Smooth muscle cell (in vitro differentiated cells): ENCODE results near the gene ZNF607. TPM values are rescaled to one million over a fixed set of nuclear protein-coding genes. Genes with fewer than 3 reads are reported as not detected.

Experiments
- DNase-seq: peaks from one replicate; lab custom pipeline; 2025; ENCODE audit not compliant: unreplicated experiment; lab: John Stamatoyannopoulos, UW
- H2AFZ ChIP-seq: fragments of 200-600 bp; sonication (generic); 2 replicates; pipeline ENCODE4 v1.6.0; 2016; ENCODE audit warnings: antibody characterized with exemption, low read depth, mild to moderate bottlenecking
- H3F3A ChIP-seq: fragments of 200-600 bp; sonication (generic); 2 replicates; pipeline ENCODE4 v1.6.0; 2017; ENCODE audit warnings: antibody characterized with exemption, low read depth
- H3K27ac ChIP-seq: fragments of 200-600 bp; sonication (generic); 2 replicates; pipeline ENCODE4 v1.5.1; 2016; ENCODE audit warnings: low read depth, mild to moderate bottlenecking
- H3K27me3 ChIP-seq: fragments of 200-600 bp; sonication (generic); 2 replicates; pipeline ENCODE4 v1.6.1; 2016; ENCODE audit warnings: low read depth, mild to moderate bottlenecking
- H3K36me3 ChIP-seq: fragments of 200-600 bp; sonication (generic); 2 replicates; pipeline ENCODE4 v1.5.1; 2016; ENCODE audit warnings: low read depth
- H3K4me1 ChIP-seq: fragments of 200-600 bp; sonication (generic); 2 replicates; pipeline ENCODE4 v1.5.1; 2016; ENCODE audit warnings: low read depth
- H3K4me2 ChIP-seq: fragments of 200-600 bp; sonication (generic); 2 replicates; pipeline ENCODE4 v1.6.0; 2016; ENCODE audit warnings: mild to moderate bottlenecking
- H3K4me3 ChIP-seq: fragments of 200-600 bp; sonication (generic); 2 replicates; pipeline ENCODE4 v1.5.1; 2016; ENCODE audit warnings: mild to moderate bottlenecking
- H3K79me2 ChIP-seq: fragments of 200-600 bp; sonication (generic); 2 replicates; pipeline ENCODE4 v1.6.0; 2016; ENCODE audit warnings: low read depth, mild to moderate bottlenecking
- H3K9ac ChIP-seq: fragments of 200-600 bp; sonication (generic); 2 replicates; pipeline ENCODE4 v1.6.0; 2016; ENCODE audit warnings: low read depth
- H3K9me3 ChIP-seq: fragments of 200-600 bp; sonication (generic); replicated peaks from 2 replicates; pipeline ENCODE4 v1.5.1; 2016; ENCODE audit warnings: low read depth
- H4K20me1 ChIP-seq: fragments of 200-600 bp; sonication (generic); 2 replicates; pipeline ENCODE4 v1.6.0; 2016; ENCODE audit warnings: low read depth
- CTCF ChIP-seq: fragments of 200-600 bp; sonication (generic); IDR thresholded peaks from 2 replicates; pipeline ENCODE4 v1.5.1; 2017; ENCODE audit warnings: borderline replicate concordance, mild to moderate bottlenecking, antibody characterized with exemption; ENCODE audit not compliant: insufficient read depth, poor library complexity, severe bottlenecking
- WGBS: methylation state at CpG from one replicate; pipeline ENCODE4 v1.1.7; 2016; ENCODE audit warnings: low lambda C conversion rate; 5-methylcytosine and 5-hydroxymethylcytosine counted together
- polyA plus RNA-seq: library from polyadenylated mRNA; unstranded; fragments of >200 nt; fragmentation: Nextera tagmentation; extraction: Ambion mirVana; gene quantifications from 2 replicates; pipeline ENCODE4 v1.2.1, GENCODE V29; 2016
- small RNA-seq: library from RNA; depleted of rRNA; stranded (forward); fragments of <200 nt; gene quantifications from one replicate; pipeline ENCODE3, GENCODE V24; 2014
- total RNA-seq: library from RNA; depleted of rRNA; stranded (reverse); fragments of >200 nt; gene quantifications from 2 replicates; pipeline ENCODE4 v1.2.3, GENCODE V29; 2014

The ZNF607 gene
- total and polyA plus RNA-seq, 2 experiments from 2014 or later: 3.1 to 3.6 TPM

GRCh38 chr19:37654629-37655300 lies 64.8 kb downstream of the ZNF607 start:
- DNase-seq: peak; percentile 41
- no peak for TF ChIP-seq CTCF
- Histone ChIP-seq H3F3A (peaks cover 11% of the 10 kb centered on the region), H3K4me1 (peaks cover 22% of the 10 kb centered on the region), H3K27me3 (no peaks in the 10 kb centered on the region), H3K36me3 (peaks cover 2% of the 10 kb centered on the region), H3K4me3 (peak overlapping the region; percentile 82), H3K9me3 (no peaks in the 10 kb centered on the region), H3K9ac (peak overlapping the region; percentile 30), H3K4me2 (peak overlapping the region; percentile 96), H2AFZ (peak overlapping the region; percentile 93), H4K20me1 (peaks cover 10% of the 10 kb centered on the region), H3K27ac (peak overlapping the region; percentile 32), H3K79me2 (peaks cover 49% of the 10 kb centered on the region)
- 2% methylated on average over 40 of the region's 40 CpGs for WGBS

DNA sequence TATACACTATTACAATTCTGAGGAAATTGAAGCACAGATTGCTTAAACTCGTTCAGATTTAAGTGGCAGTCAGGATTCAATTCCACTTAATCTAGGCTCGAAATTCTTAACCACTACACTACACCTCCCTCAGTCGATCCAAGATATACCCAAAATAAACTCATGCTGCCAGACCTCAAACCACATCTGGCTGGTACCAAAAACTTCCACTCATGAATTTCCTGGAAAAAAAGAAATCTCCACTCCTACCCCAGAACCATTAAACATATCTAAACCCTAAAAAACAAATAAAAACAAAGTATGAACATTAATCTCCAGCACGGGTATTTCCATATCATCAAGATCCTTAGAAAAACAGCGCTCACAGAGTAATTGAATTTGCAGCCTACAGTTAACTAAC lies 65.4 kb downstream of the ZNF607 start:
- H3K27ac ChIP-seq: peak overlapping the region; percentile 32
- peak overlapping the region; percentile 30 for H3K9ac ChIP-seq
- peaks cover 22% of the 10 kb centered on the region for H3K4me1 ChIP-seq
- TF ChIP-seq CTCF: no peak
- H3K79me2 ChIP-seq: peaks cover 55% of the 10 kb centered on the region
- H2AFZ ChIP-seq: peak overlapping the region; percentile 93
- WGBS: 26% methylated on average over 5 of the region's 5 CpGs
- peaks cover 6% of the 10 kb centered on the region for H3K36me3 ChIP-seq
- H3K9me3 ChIP-seq: no peaks in the 10 kb centered on the region
- H3K27me3 ChIP-seq: no peaks in the 10 kb centered on the region
- H3K4me2 ChIP-seq: peak overlapping the region; percentile 96
- DNase-seq: no peak
- peaks cover 11% of the 10 kb centered on the region for H3F3A ChIP-seq
- peaks cover 10% of the 10 kb centered on the region for H4K20me1 ChIP-seq
- peak overlapping the region; percentile 82 for H3K4me3 ChIP-seq

Small RNA genes within 50 kb of the gene (small RNA-seq; reads per million reads assigned to genes)
- gene SELENOKP1: 0.47 reads per million, percentile 16 among the genes with 10 or more reads in this experiment

Other genes with a start within 250 kb of the ZNF607 start
- 3.1 and 3.9 TPM in 2 replicates for gene ZNF793, start 212.8 kb downstream of the ZNF607 start, total RNA-seq
- 1.7 and 2.6 TPM in 2 replicates for gene ZNF793, start 212.8 kb downstream of the ZNF607 start, polyA plus RNA-seq
- gene ZNF571, start 125.0 kb downstream of the ZNF607 start, total RNA-seq: 5.1 and 5.5 TPM in 2 replicates
- 1.6 and 2.8 TPM in 2 replicates for gene ZNF571, start 125.0 kb downstream of the ZNF607 start, polyA plus RNA-seq
- 0.72 TPM in 1 of 2 replicates, not detected in the other for gene ZNF540, start 124.9 kb downstream of the ZNF607 start, total RNA-seq
- gene ZNF540, start 124.9 kb downstream of the ZNF607 start, polyA plus RNA-seq: 0.70 TPM in 1 of 2 replicates, not detected in the other
- 9.0 and 9.2 TPM in 2 replicates for gene ZFP30, start 64.3 kb downstream of the ZNF607 start, total RNA-seq
- 2.0 and 2.3 TPM in 2 replicates for gene ZFP30, start 64.3 kb downstream of the ZNF607 start, polyA plus RNA-seq
- 2.5 and 5.0 TPM in 2 replicates for gene ZNF573, start 59.8 kb upstream of the ZNF607 start, total RNA-seq
- gene ZNF573, start 59.8 kb upstream of the ZNF607 start, polyA plus RNA-seq: 1.7 and 3.3 TPM in 2 replicates
- gene WDR87, start 186.8 kb upstream of the ZNF607 start, total RNA-seq: not detected in 2 replicates
- not detected in 2 replicates for gene WDR87, start 186.8 kb upstream of the ZNF607 start, polyA plus RNA-seq
- gene SIPA1L3, start 187.4 kb upstream of the ZNF607 start, total RNA-seq: 5.5 and 7.6 TPM in 2 replicates
- 6.5 and 7.0 TPM in 2 replicates for gene SIPA1L3, start 187.4 kb upstream of the ZNF607 start, polyA plus RNA-seq